ACC112 (cell line): ENCODE results near the gene ANKDD1B.

Experiments used
- H2AFZ ChIP-seq: fragments of 200-600 bp; sonication (generic); one replicate; pipeline ENCODE4 v1.6.0; 2017; ENCODE audit warnings: antibody characterized with exemption, low read length; ENCODE audit not compliant: unreplicated experiment
- H3K27ac ChIP-seq: fragments of 200-600 bp; sonication (generic); 2 replicates; pipeline ENCODE4 v1.5.1; 2014; ENCODE audit warnings: low read depth, mild to moderate bottlenecking, antibody characterized with exemption, low read length, moderate library complexity
- H3K27me3 ChIP-seq: fragments of 200-600 bp; sonication (generic); 2 replicates; pipeline ENCODE4 v1.6.1; 2014; ENCODE audit warnings: mild to moderate bottlenecking, antibody characterized with exemption, low read length, moderate library complexity, mixed read lengths; ENCODE audit not compliant: insufficient read depth
- H3K36me3 ChIP-seq: fragments of 200-600 bp; sonication (generic); 2 replicates; pipeline ENCODE4 v1.6.1; 2016; ENCODE audit warnings: mild to moderate bottlenecking, antibody characterized with exemption, low read length, moderate library complexity, mixed read lengths; ENCODE audit not compliant: insufficient read depth
- H3K4me1 ChIP-seq: fragments of 200-600 bp; sonication (generic); one replicate; pipeline ENCODE4 v1.6.1; 2016; ENCODE audit warnings: low read length, mixed read lengths; ENCODE audit not compliant: insufficient read depth, unreplicated experiment, control insufficient read depth
- H3K4me3 ChIP-seq: fragments of 200-600 bp; sonication (generic); 2 replicates; pipeline ENCODE4 v1.5.1; 2014; ENCODE audit warnings: mild to moderate bottlenecking, low read depth, low read length
- H3K79me2 ChIP-seq: fragments of 200-600 bp; sonication (generic); one replicate; pipeline ENCODE4 v1.6.0; 2016; ENCODE audit warnings: low read length; ENCODE audit not compliant: control insufficient read depth, unreplicated experiment, insufficient read depth

The ANKDD1B gene

GRCh38 chr5:75720882-75721281, 109.6 kb downstream of the ANKDD1B start:
- peaks cover 9% of the 10 kb centered on the region for H3K79me2 ChIP-seq
- no peak overlapping the region for H2AFZ ChIP-seq
- H3K36me3 ChIP-seq = no peaks in the 10 kb centered on the region
- no peak overlapping the region for H3K27ac ChIP-seq
- H3K4me3 ChIP-seq = no peak overlapping the region
- H3K27me3 ChIP-seq = peaks cover 47% of the 10 kb centered on the region
- peaks cover 4% of the 10 kb centered on the region for H3K4me1 ChIP-seq
